Testis (tissue), 3 donors: Measurements from ENCODE around the gene PARS2. TPM values are rescaled to one million over a fixed set of nuclear protein-coding genes. Genes with fewer than 3 reads are reported as not detected.

Source experiments
- DNase-seq: peaks from one replicate; pipeline ENCODE4 v3.0.0-alpha.2; 2019
- H3K27ac ChIP-seq, 2 donors: fragments of 200-600 bp; sonication (generic); one replicate each; pipeline ENCODE4 v1.5.1; 2019
- H3K27me3 ChIP-seq: fragments of 200-600 bp; sonication (generic); one replicate; pipeline ENCODE4 v1.5.1; 2019
- H3K36me3 ChIP-seq: fragments of 200-600 bp; sonication (generic); one replicate; pipeline ENCODE4 v1.5.1; 2017; ENCODE audit warnings: low read depth; ENCODE audit errors: missing control alignments
- H3K4me1 ChIP-seq: fragments of 200-600 bp; sonication (generic); one replicate; pipeline ENCODE4 v1.5.1; 2019
- H3K4me3 ChIP-seq, 2 donors: fragments of 200-600 bp; sonication (generic); one replicate each; pipeline ENCODE4 v1.5.1; 2017 to 2019
- H3K9me3 ChIP-seq: fragments of 200-600 bp; sonication (generic); one replicate; pipeline ENCODE4 v1.5.1; 2017
- CTCF ChIP-seq, 3 experiments: fragments of 450-650 bp in 2 of 3; fragments of 200-600 bp in 1 of 3; sonication (generic) in 1 of 3; IDR thresholded peaks; one replicate each; pipeline ENCODE4 v1.5.1; 2016 to 2019; ENCODE audit warnings: antibody characterized with exemption in 3 of 3, mild to moderate bottlenecking in 2 of 3, moderate library complexity in 1 of 3
- POLR2A ChIP-seq: fragments of 450-650 bp; IDR thresholded peaks from one replicate; pipeline ENCODE4 v1.6.1; 2017; ENCODE audit warnings: antibody characterized with exemption, mild to moderate bottlenecking, moderate library complexity
- WGBS, 2 donors: methylation state at CpG; one replicate each; pipeline ENCODE4 v1.1.5; 2018; 5-methylcytosine and 5-hydroxymethylcytosine counted together
- intact Hi-C: fragments of 100-400 bp; cut with DNase I; formaldehyde crosslinking; loops from one replicate; pipeline ENCODE4 v1.15.1; 2023; ENCODE audit warnings: low total_unique reads
- polyA plus RNA-seq: library from polyadenylated mRNA; stranded (reverse); fragments of 350-450 nt; fragmentation: Illumina TruSeq; extraction: RNeasy Lipid Tissue Mini Kit (QIAGEN cat#74804); gene quantifications from one replicate; pipeline ENCODE4 v1.2.3, GENCODE V29; 2014; ENCODE audit warnings: low read depth, low replicate concordance; ENCODE audit not compliant: insufficient read depth
- total RNA-seq, 2 donors: library from RNA; depleted of rRNA; stranded (reverse); fragments of >200 nt; gene quantifications; one replicate each; pipeline ENCODE4 v1.2.3, GENCODE V29; 2016

Gene PARS2
- total and polyA plus RNA-seq, 3 donors from 2014 or later, result 12.8 to 16.5 (median 13.9) TPM

- TF ChIP-seq POLR2A, result no peak
- TF ChIP-seq CTCF (IDR thresholded peaks at IDR 0.05), result no peak
- no peak overlapping the region for H3K4me3 ChIP-seq
- no peaks in the 10 kb centered on the region for H3K27me3 ChIP-seq
- DNase-seq, result no peak
- no peaks in the 10 kb centered on the region for H3K4me1 ChIP-seq
- no peak overlapping the region for H3K27ac ChIP-seq
- WGBS, 2 donors, result 81 to 85% methylated on average over 8 to 12 of the region's 12 CpGs
- intact Hi-C loops, result no loop called here
- no peaks in the 10 kb centered on the region for H3K36me3 ChIP-seq
- H3K9me3 ChIP-seq, result no peaks in the 10 kb centered on the region
Measured at GRCh38 chr1:54808443-54809207, 44.3 kb upstream of the PARS2 start.

- H3K36me3 ChIP-seq, result no peaks in the 10 kb centered on the region
- H3K9me3 ChIP-seq, result no peaks in the 10 kb centered on the region
- TF ChIP-seq CTCF (IDR thresholded peaks at IDR 0.05) (no peak), POLR2A (no peak)
- WGBS, 2 donors, result 67 to 69% methylated on average over 7 of the region's 7 CpGs
- DNase-seq, result no peak
- no peaks in the 10 kb centered on the region for H3K4me1 ChIP-seq
- H3K27ac ChIP-seq, result no peak overlapping the region
- H3K4me3 ChIP-seq, result no peak overlapping the region
- intact Hi-C loops, result no loop called here
- no peaks in the 10 kb centered on the region for H3K27me3 ChIP-seq
Measured at GRCh38 chr1:54807756-54808155, 43.4 kb upstream of the PARS2 start.

GRCh38 chr1:54806931-54807611 is 42.7 kb upstream of the PARS2 start:
- Histone ChIP-seq H3K9me3 (no peaks in the 10 kb centered on the region), H3K4me3 (no peak overlapping the region), H3K36me3 (no peaks in the 10 kb centered on the region), H3K4me1 (no peaks in the 10 kb centered on the region), H3K27me3 (no peaks in the 10 kb centered on the region), H3K27ac (no peak overlapping the region)
- no peak for DNase-seq
- intact Hi-C loops, result no loop called here
- TF ChIP-seq CTCF (IDR thresholded peaks at IDR 0.05) (no peak), POLR2A (no peak)
- 68 to 82% methylated on average over 5 to 11 of the region's 11 CpGs for WGBS, 2 donors

- TF ChIP-seq POLR2A (no peak), CTCF (IDR thresholded peaks at IDR 0.05) (no peak)
- 44 to 59% methylated on average over 28 to 35 of the region's 35 CpGs for WGBS, 2 donors
- no peaks in the 10 kb centered on the region for H3K9me3 ChIP-seq
- no peaks in the 10 kb centered on the region for H3K4me1 ChIP-seq
- no peak overlapping the region for H3K27ac ChIP-seq
- DNase-seq, result no peak
- intact Hi-C loops, result no loop called here
- no peaks in the 10 kb centered on the region for H3K27me3 ChIP-seq
- H3K4me3 ChIP-seq, result peak overlapping the region in 1 of 2 donors; percentile 27
- no peaks in the 10 kb centered on the region for H3K36me3 ChIP-seq
Measured at GRCh38 chr1:54805981-54806381, 41.7 kb upstream of the PARS2 start.
